ENCODE results near the gene COPS3. TPM values are rescaled to one million over a fixed set of nuclear protein-coding genes. Genes with fewer than 3 reads are reported as not detected.

The COPS3 gene
- total and polyA plus RNA-seq, 2 of the 8 experiments (the other 6 are each of a cell fraction or from before 2014, with no cell fraction given), result 82.9 to 110 TPM

DNA sequence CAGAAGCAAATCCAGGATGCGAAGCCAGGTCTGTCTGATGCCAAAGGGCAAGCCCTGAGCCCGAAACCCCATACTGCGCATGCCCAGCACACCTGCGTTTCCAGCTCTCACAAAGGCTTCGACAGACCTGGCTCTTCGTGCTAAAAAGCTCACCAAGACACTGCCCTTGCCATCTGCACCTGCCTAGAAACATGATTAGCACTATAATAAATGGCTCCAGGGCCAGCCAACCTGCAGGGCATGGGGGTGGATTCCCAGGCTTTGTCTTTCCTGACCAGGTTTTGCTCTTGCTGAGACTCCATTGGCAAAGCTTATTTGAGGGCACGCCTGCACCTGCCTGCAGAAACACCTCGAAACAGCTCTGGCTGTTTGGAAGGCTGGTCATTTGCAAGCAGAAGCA lies 60.5 kb downstream of the COPS3 start (continued):
- TF ChIP-seq BCL11A (IDR thresholded peaks at IDR 0.05; ENCODE audit: low read depth in 2 of 2, low read length in 2 of 2) (no peak), KDM5A (IDR thresholded peaks at IDR 0.05; ENCODE audit: low read length) (no peak), CBX5 (IDR thresholded peaks at IDR 0.05; ENCODE audit: low read depth, low read length) (no peak), FOSL1 (IDR thresholded peaks at IDR 0.05; ENCODE audit: insufficient read depth, low read depth, low read length) (no peak), GABPA (IDR thresholded peaks at IDR 0.05; ENCODE audit: borderline replicate concordance, insufficient read depth, low read length) (no peak)
- TF ChIP-seq, protein P1, sequence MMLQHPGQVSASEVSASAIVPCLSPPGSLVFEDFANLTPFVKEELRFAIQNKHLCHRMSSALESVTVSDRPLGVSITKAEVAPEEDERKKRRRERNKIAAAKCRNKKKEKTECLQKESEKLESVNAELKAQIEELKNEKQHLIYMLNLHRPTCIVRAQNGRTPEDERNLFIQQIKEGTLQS (IDR thresholded peaks at IDR 0.05; ENCODE audit: insufficient read depth, low read depth, low read length), result no peak
